Endothelial cell (in vitro differentiated cells): ENCODE results near the gene PRMT7. TPM values are rescaled to one million over a fixed set of nuclear protein-coding genes. Genes with fewer than 3 reads are reported as not detected.

Source experiments
- DNase-seq: peaks from one replicate; pipeline ENCODE4 v3.0.0; 2021; ENCODE audit warnings: low spot score
- H3K27ac Mint-ChIP-seq: one replicate; pipeline ENCODE4 v1.8.0; 2021; ENCODE audit warnings: mixed read lengths, inconsistent platforms; ENCODE audit not compliant: unreplicated experiment
- H3K27me3 Mint-ChIP-seq: one replicate; pipeline ENCODE4 v1.8.0; 2021; ENCODE audit warnings: mild to moderate bottlenecking, moderate library complexity, mixed read lengths, inconsistent platforms; ENCODE audit not compliant: unreplicated experiment
- H3K36me3 Mint-ChIP-seq: one replicate; pipeline ENCODE4 v1.8.0; 2021; ENCODE audit warnings: mild to moderate bottlenecking, low read depth, mixed read lengths, inconsistent platforms; ENCODE audit not compliant: unreplicated experiment
- H3K4me1 Mint-ChIP-seq: one replicate; pipeline ENCODE4 v1.8.0; 2021; ENCODE audit warnings: mild to moderate bottlenecking, mixed read lengths, inconsistent platforms; ENCODE audit not compliant: unreplicated experiment
- H3K4me3 Mint-ChIP-seq: one replicate; pipeline ENCODE4 v1.8.0; 2021; ENCODE audit warnings: mild to moderate bottlenecking, mixed read lengths, inconsistent platforms; ENCODE audit not compliant: unreplicated experiment
- H3K9me3 Mint-ChIP-seq: one replicate; pipeline ENCODE4 v1.8.0; 2021; ENCODE audit warnings: mixed read lengths, inconsistent platforms; ENCODE audit not compliant: unreplicated experiment
- CTCF ChIP-seq: fragments of 200-600 bp; sonication (generic); IDR thresholded peaks from one replicate; pipeline ENCODE4 v1.5.0; 2021; ENCODE audit warnings: antibody characterized with exemption; ENCODE audit not compliant: unreplicated experiment
- long read RNA-seq: library from polyadenylated mRNA; unstranded; transcript quantifications from one replicate; pipeline ENCODE4 v2.0.0, GENCODE V29; 2020; ENCODE audit not compliant: unreplicated experiment
- total RNA-seq: library from RNA; stranded (reverse); fragmentation: NEBNext Ultra II Directional; extraction: Animal tissue kit (Norgen Biotek cat#: 25700); gene quantifications from one replicate; pipeline ENCODE4 v1.2.1, GENCODE V29; 2021; ENCODE audit not compliant: unreplicated experiment

Gene PRMT7
- 42.8 TPM for total RNA-seq
- long read RNA-seq, partial matches to known transcripts: 4 of 41 reads
- long read RNA-seq, other reads (novel, unspliced or antisense): 36 of 41 reads

GRCh38 chr16:68310774-68311511, at the start of gene PRMT7, which contains the start of gene SLC7A6OS:
PRMT7 (plus strand) TSS chr16:68311019; CDS start chr16:68315980, 4,961 bp downstream.
SLC7A6OS (minus strand) TSS chr16:68310946; CDS start chr16:68310926, 20 bp downstream.
- Mint-ChIP-seq H3K27me3 (peaks cover 4% of the 10 kb centered on the region), H3K9me3 (no peaks in the 10 kb centered on the region), H3K36me3 (peaks cover 8% of the 10 kb centered on the region), H3K4me3 (peak within 1 kb of the TSS; percentile 88), H3K27ac (peak within 1 kb of the TSS; percentile 90), H3K4me1 (peaks cover 15% of the 10 kb centered on the region)
- TF ChIP-seq CTCF: no peak
- DNase-seq: peak; percentile 87

- Mint-ChIP-seq H3K27ac (peak overlapping the region; percentile 8), H3K36me3 (peaks cover 2% of the 10 kb centered on the region), H3K9me3 (no peaks in the 10 kb centered on the region), H3K4me3 (peak overlapping the region; percentile 94), H3K27me3 (peaks cover 18% of the 10 kb centered on the region), H3K4me1 (peaks cover 13% of the 10 kb centered on the region)
- peak; percentile 72 for TF ChIP-seq CTCF
- DNase-seq: no peak
These were observed 47.2 kb upstream of the PRMT7 start for GRCh38 chr16:68263559-68264127.

- H3K4me1 Mint-ChIP-seq: peaks cover 13% of the 10 kb centered on the region
- H3K9me3 Mint-ChIP-seq: no peaks in the 10 kb centered on the region
- no peaks in the 10 kb centered on the region for H3K36me3 Mint-ChIP-seq
- DNase-seq: peak; percentile 75
- H3K4me3 Mint-ChIP-seq: peak within 1 kb of the TSS; percentile 94
- peak within 1 kb of the TSS; percentile 78 for H3K27ac Mint-ChIP-seq
- peaks cover 12% of the 10 kb centered on the region for H3K27me3 Mint-ChIP-seq
- TF ChIP-seq CTCF: peak; percentile 1
These were observed 46.4 kb upstream of the PRMT7 start, which contains the start of gene SLC7A6 for GRCh38 chr16:68264128-68265077. SLC7A6 (plus strand) TSS chr16:68264526; CDS start chr16:68274727, 10,201 bp downstream.

GRCh38 chr16:68265078-68265920, 45.5 kb upstream of the PRMT7 start:
- Mint-ChIP-seq H3K36me3 (no peaks in the 10 kb centered on the region), H3K4me3 (peak overlapping the region; percentile 94), H3K9me3 (no peaks in the 10 kb centered on the region), H3K4me1 (peaks cover 13% of the 10 kb centered on the region), H3K27me3 (peaks cover 12% of the 10 kb centered on the region), H3K27ac (peak overlapping the region; percentile 78)
- DNase-seq: no peak
- no peak for TF ChIP-seq CTCF
